HG03159 (cell line): Measurements from ENCODE around the gene RNF5.
"Not testable (repeated sequence)": the region's sequence is repeated elsewhere in the genome, so short reads cannot be mapped to it uniquely, and the experiment has no call there.

Source experiments
- ATAC-seq: cut with Tn5 transposase; IDR thresholded peaks from one replicate; pipeline ENCODE4 v1.9.1; 2021; ENCODE audit warnings: mild to moderate bottlenecking, moderate library complexity; ENCODE audit not compliant: unreplicated experiment

The RNF5 gene

GRCh38 chr6:32203426-32204267 lies 25.4 kb downstream of the RNF5 start:
- no peak for ATAC-seq

GRCh38 chr6:32204268-32204715 lies 26.1 kb downstream of the RNF5 start:
- no peak for ATAC-seq

- no peak for ATAC-seq
Measured at GRCh38 chr6:32208996-32209395, 30.8 kb downstream of the RNF5 start.

GRCh38 chr6:32210191-32210601 lies 32.0 kb downstream of the RNF5 start:
- ATAC-seq: no peak

- ATAC-seq: not testable (repeated sequence)
Measured at GRCh38 chr6:32211432-32211831, 33.2 kb downstream of the RNF5 start.

- ATAC-seq: no peak
Measured at GRCh38 chr6:32212076-32212760, 34.0 kb downstream of the RNF5 start.

- no peak for ATAC-seq
Measured at GRCh38 chr6:32213649-32214048, 35.4 kb downstream of the RNF5 start.

- ATAC-seq: no peak
Measured at GRCh38 chr6:32214126-32214525, 35.9 kb downstream of the RNF5 start.

- no peak for ATAC-seq
Measured at GRCh38 chr6:32215617-32216016, 37.4 kb downstream of the RNF5 start.

- ATAC-seq: no peak
Measured at GRCh38 chr6:32216285-32216684, 38.1 kb downstream of the RNF5 start.

- no peak for ATAC-seq
Measured at GRCh38 chr6:32216998-32217397, 38.8 kb downstream of the RNF5 start.

GRCh38 chr6:32218167-32218566 lies 40.0 kb downstream of the RNF5 start:
- ATAC-seq: no peak

- ATAC-seq: no peak
Measured at GRCh38 chr6:32220021-32220420, 41.8 kb downstream of the RNF5 start.

- no peak for ATAC-seq
Measured at GRCh38 chr6:32222333-32223230, 44.4 kb downstream of the RNF5 start.

- ATAC-seq: no peak
Measured at GRCh38 chr6:32223258-32224235, 45.3 kb downstream of the RNF5 start, which contains the start of gene NOTCH4. Gene NOTCH4, minus strand, starts transcription at chr6:32224067. Its CDS starts 139 bp downstream, at chr6:32223928.

- ATAC-seq: no peak
Measured at GRCh38 chr6:32224696-32225095, 46.5 kb downstream of the RNF5 start.

- no peak for ATAC-seq
Measured at GRCh38 chr6:32226434-32226833, 48.2 kb downstream of the RNF5 start.
